ENCODE data around the gene ABLIM3. TPM values are rescaled to one million over a fixed set of nuclear protein-coding genes. Genes with fewer than 3 reads are reported as not detected.
A peak's percentile ranks its signal among the peaks of the same experiment; 100 is the strongest.

Gene ABLIM3
- total and polyA plus RNA-seq, 2 of the 13 experiments (the other 11 are each of a cell fraction or from before 2014, with no cell fraction given): 0.53 to 6.3 TPM

DNA sequence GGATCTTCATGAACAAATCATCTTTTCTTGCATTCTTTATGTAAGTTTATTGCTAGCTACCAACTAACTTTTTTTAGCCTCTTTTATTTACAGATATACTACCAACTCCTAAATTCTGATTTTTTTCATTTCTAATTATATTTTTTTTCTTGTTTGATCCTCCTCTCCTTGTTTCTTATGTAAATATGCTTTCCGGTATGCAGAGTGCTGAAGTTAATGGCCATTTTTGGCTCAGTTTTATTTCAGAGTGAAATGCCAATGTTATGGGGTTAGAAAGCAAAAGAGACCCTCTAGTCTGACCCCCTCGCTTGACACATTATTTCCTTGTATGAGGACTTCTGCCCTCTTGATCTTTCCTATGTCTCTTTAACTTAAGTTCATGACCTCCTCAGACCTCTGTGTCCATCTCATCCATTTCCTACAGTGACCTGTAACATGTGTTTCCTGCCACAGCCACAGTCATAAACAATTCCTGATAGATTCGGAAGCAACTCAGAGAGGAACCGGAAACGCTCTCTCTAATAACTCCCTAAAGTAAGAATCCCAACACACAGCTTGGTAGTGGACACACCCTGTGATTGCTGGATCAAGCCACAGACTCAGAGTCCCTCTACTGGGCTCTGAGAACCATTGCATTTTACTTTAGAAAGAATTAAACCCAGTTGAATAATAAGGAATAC, 87.5 kb downstream of the ABLIM3 start (continued):
- TF ChIP-seq, protein P1, sequence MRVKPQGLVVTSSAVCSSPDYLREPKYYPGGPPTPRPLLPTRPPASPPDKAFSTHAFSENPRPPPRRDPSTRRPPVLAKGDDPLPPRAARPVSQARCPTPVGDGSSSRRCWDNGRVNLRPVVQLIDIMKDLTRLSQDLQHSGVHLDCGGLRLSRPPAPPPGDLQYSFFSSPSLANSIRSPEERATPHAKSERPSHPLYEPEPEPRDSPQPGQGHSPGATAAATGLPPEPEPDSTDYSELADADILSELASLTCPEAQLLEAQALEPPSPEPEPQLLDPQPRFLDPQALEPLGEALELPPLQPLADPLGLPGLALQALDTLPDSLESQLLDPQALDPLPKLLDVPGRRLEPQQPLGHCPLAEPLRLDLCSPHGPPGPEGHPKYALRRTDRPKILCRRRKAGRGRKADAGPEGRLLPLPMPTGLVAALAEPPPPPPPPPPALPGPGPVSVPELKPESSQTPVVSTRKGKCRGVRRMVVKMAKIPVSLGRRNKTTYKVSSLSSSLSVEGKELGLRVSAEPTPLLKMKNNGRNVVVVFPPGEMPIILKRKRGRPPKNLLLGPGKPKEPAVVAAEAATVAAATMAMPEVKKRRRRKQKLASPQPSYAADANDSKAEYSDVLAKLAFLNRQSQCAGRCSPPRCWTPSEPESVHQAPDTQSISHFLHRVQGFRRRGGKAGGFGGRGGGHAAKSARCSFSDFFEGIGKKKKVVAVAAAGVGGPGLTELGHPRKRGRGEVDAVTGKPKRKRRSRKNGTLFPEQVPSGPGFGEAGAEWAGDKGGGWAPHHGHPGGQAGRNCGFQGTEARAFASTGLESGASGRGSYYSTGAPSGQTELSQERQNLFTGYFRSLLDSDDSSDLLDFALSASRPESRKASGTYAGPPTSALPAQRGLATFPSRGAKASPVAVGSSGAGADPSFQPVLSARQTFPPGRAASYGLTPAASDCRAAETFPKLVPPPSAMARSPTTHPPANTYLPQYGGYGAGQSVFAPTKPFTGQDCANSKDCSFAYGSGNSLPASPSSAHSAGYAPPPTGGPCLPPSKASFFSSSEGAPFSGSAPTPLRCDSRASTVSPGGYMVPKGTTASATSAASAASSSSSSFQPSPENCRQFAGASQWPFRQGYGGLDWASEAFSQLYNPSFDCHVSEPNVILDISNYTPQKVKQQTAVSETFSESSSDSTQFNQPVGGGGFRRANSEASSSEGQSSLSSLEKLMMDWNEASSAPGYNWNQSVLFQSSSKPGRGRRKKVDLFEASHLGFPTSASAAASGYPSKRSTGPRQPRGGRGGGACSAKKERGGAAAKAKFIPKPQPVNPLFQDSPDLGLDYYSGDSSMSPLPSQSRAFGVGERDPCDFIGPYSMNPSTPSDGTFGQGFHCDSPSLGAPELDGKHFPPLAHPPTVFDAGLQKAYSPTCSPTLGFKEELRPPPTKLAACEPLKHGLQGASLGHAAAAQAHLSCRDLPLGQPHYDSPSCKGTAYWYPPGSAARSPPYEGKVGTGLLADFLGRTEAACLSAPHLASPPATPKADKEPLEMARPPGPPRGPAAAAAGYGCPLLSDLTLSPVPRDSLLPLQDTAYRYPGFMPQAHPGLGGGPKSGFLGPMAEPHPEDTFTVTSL (CRISPR knock-in tag; IDR thresholded peaks at IDR 0.05; ENCODE audit: borderline replicate concordance): no peak
- TF ChIP-seq ZNF124 (CRISPR knock-in tag; IDR thresholded peaks at IDR 0.05) (0 out of 2 replicates have a peak, but pooled peaks have one; percentile 29), NCOA1 (CRISPR knock-in tag; IDR thresholded peaks at IDR 0.05) (no peak)

DNA sequence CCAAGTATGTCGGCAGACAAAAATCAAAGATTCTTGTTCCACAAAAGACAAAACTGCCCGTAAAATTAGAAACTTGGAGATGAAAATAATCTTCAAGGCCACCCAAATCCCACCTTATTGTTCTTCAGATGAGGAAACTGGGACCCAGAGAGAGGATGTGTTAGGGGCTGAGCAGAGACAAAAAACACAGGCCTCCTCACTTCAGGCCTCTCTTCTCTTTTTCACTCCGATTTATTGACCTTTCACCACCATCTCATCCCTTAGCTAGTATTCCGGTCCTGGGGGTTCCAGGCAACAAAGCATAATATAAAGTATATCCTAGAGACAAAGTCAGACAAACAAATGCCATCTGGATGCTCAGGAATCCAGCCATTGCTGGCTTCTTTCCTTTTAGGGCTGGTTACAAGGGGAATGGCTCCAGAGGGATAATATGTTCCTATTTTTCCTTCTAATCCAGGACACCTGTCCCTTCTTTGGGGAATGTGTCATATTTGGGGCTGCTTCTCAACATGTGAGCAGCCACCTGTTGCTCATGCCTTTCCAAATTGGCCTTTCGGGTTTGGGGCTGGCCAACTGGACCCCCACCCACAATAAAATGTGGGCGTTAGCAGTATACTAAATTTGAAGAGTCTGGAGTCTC, 88.1 kb downstream of the ABLIM3 start:
- ChIA-PET CTCF (ENCODE audit: low intra/inter-chr PET ratio, low total read pairs) (interaction anchor here (0.7 to 2.3 kb wide), 6 partner anchors 9 to 104 kb away, joined by 3 to 45 read pairs (median 5); partner anchors contain the start of gene ABLIM3), POLR2A (interaction anchor here (1.0 to 2.6 kb wide), 6 partner anchors 56 to 115 kb away, joined by 3 to 17 read pairs (median 8); partner anchors contain the start of gene ABLIM3)
- peaks cover 28% of the 10 kb centered on the region for H3K4me1 ChIP-seq (ENCODE audit: insufficient read depth, low read length)
- DNase-seq (ENCODE audit: low spot score) (no peak), FAIRE-seq (no peak), ATAC-seq (no peak)
- in situ Hi-C loops (cut with HindIII; ENCODE audit: extremely low pct_ligation_motif_present, low pct_unique_long_range_greater_than_20kb) (loop anchor here (5.0 kb wide), 1 partner anchor 87 kb away; the partner anchor contains the start of gene ABLIM3), intact Hi-C loops (cut with micrococcal nuclease; ENCODE audit: unreplicated experiment) (loop anchor here (1.0 to 10.0 kb wide), 6 partner anchors 37 to 165 kb away; partner anchors contain the start of genes ABLIM3 and SH3TC2)
- H3K27ac ChIP-seq (ENCODE audit: extremely low read length, insufficient read depth, low read length): no peak overlapping the region
- H2AFZ ChIP-seq (ENCODE audit: low read length): no peak overlapping the region
- H3K9me3 ChIP-seq (ENCODE audit: low read length): no peaks in the 10 kb centered on the region
- H3K4me3 ChIP-seq (replicated peaks in 1 of 3; ENCODE audit: insufficient read depth in 1 of 3, low read depth in 2 of 3, low read length in 3 of 3): no peak overlapping the region
- WGBS (ENCODE audit: low lambda C conversion rate): 38% methylated on average over 6 of the region's 6 CpGs
- no peaks in the 10 kb centered on the region for H3K27me3 ChIP-seq (ENCODE audit: control insufficient read depth in 1 of 2, insufficient read depth in 2 of 2, low read length in 2 of 2)
- no peak overlapping the region for H3K9ac ChIP-seq (ENCODE audit: insufficient read depth, low read depth, low read length)
- no TSS peak for BruUV-seq (replicated peaks)
- H3K4me2 ChIP-seq (ENCODE audit: low read depth, low read length): peak overlapping the region; percentile 20; the same call in 1 of the 2 replicates
- H3K79me2 ChIP-seq (ENCODE audit: insufficient read depth, low read length): no peaks in the 10 kb centered on the region
- H3K36me3 ChIP-seq (replicated peaks in 1 of 2; ENCODE audit: control insufficient read depth in 1 of 2, insufficient read depth in 2 of 2, low read length in 2 of 2): no peaks in the 10 kb centered on the region
- no peaks in the 10 kb centered on the region for H4K20me1 ChIP-seq (ENCODE audit: insufficient read depth, low read length)
- TF ChIP-seq THAP11 (CRISPR knock-in tag; IDR thresholded peaks at IDR 0.05) (no peak), ZNF264 (CRISPR knock-in tag; IDR thresholded peaks at IDR 0.05) (no peak), CAMTA2 (CRISPR knock-in tag; IDR thresholded peaks at IDR 0.05; ENCODE audit: borderline replicate concordance) (no peak), SP1 (IDR thresholded peaks at IDR 0.05) (no peak), SP1 (CRISPR knock-in tag; IDR thresholded peaks at IDR 0.05) (no peak), ZNF543 (CRISPR knock-in tag; IDR thresholded peaks at IDR 0.05) (no peak)
- TF ChIP-seq, protein P2, sequence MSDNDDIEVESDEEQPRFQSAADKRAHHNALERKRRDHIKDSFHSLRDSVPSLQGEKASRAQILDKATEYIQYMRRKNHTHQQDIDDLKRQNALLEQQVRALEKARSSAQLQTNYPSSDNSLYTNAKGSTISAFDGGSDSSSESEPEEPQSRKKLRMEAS (IDR thresholded peaks at IDR 0.05): no peak
- TF ChIP-seq, protein P3, sequence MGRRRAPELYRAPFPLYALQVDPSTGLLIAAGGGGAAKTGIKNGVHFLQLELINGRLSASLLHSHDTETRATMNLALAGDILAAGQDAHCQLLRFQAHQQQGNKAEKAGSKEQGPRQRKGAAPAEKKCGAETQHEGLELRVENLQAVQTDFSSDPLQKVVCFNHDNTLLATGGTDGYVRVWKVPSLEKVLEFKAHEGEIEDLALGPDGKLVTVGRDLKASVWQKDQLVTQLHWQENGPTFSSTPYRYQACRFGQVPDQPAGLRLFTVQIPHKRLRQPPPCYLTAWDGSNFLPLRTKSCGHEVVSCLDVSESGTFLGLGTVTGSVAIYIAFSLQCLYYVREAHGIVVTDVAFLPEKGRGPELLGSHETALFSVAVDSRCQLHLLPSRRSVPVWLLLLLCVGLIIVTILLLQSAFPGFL (CRISPR knock-in tag; IDR thresholded peaks at IDR 0.05): no peak
- TF ChIP-seq, protein P4, sequence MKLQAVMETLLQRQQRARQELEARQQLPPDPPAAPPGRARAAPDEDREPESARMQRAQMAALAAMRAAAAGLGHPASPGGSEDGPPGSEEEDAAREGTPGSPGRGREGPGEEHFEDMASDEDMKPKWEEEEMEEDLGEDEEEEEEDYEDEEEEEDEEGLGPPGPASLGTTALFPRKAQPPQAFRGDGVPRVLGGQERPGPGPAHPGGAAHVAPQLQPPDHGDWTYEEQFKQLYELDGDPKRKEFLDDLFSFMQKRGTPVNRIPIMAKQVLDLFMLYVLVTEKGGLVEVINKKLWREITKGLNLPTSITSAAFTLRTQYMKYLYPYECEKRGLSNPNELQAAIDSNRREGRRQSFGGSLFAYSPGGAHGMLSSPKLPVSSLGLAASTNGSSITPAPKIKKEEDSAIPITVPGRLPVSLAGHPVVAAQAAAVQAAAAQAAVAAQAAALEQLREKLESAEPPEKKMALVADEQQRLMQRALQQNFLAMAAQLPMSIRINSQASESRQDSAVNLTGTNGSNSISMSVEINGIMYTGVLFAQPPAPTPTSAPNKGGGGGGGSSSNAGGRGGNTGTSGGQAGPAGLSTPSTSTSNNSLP (IDR thresholded peaks at IDR 0.05; ENCODE audit: low read depth, low read length): no peak
